ENCODE data around the gene ADAD2. TPM values are rescaled to one million over a fixed set of nuclear protein-coding genes. Genes with fewer than 3 reads are reported as not detected.

Gene ADAD2
- polyA plus RNA-seq (2013) = 0.18 TPM

DNA sequence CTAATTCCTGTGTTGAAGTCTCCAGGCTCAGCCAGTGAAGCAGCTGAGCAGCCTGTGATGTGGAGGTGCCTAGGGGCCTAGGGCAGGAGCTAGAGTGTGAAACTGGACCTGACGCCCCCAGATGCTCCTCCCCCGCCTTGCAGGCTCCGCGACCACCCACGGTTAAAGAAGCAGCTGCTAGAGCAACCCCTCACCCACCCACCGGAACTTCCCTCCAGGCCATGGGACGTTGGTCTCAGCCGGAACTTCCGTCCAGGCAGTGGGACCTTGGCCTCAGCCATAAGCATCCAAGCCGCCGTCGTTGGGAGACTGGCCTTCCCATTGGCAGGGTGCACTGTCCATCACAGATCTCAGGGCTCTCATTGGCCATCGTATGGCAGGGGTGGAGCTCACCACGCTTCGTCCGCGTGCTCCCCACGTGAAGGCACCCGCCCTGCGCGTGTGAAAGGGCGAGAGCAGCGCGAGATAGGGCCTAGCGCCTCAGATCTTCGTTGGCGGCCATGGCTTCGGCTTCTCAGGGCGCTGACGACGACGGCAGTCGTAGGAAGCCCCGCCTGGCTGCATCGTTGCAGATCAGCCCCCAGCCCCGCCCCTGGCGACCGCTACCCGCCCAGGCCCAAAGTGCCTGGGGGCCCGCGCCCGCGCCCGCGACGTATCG lies at the start of gene ADAD2:
TSS of gene ADAD2 (plus strand) at position 427 of the 658 bp plus-strand sequence. CDS start at position 501, 74 bp downstream.
- Histone ChIP-seq H3K27me3 (replicated peaks in 2 of 5; ENCODE audit: control insufficient read depth in 4 of 5, insufficient read depth in 5 of 5, low read length in 4 of 5) (no peaks in the 10 kb centered on the region), H3K9me3 (ENCODE audit: control extremely low read depth in 1 of 5, control insufficient read depth in 4 of 5, insufficient read depth in 2 of 5, low read depth in 1 of 5, low read length in 4 of 5) (no peaks in the 10 kb centered on the region), H3K36me3 (ENCODE audit: control insufficient read depth in 4 of 4, insufficient read depth in 4 of 4, low read length in 3 of 4) (no peaks in the 10 kb centered on the region), H3K4me3 (ENCODE audit: control insufficient read depth in 1 of 7, extremely low read depth in 1 of 7, insufficient read depth in 4 of 7, low read depth in 2 of 7, low read length in 6 of 7) (no peak within 1 kb of the TSS), H3K4me1 (ENCODE audit: control extremely low read depth in 1 of 4, control insufficient read depth in 4 of 4, insufficient read depth in 4 of 4, low read length in 3 of 4) (peaks cover 0 to 25% (median 15%) of the 10 kb centered on the region in 4 experiments), H3K27ac (ENCODE audit: insufficient read depth in 1 of 2, low read depth in 1 of 2, low read length in 2 of 2, poor library complexity in 1 of 2, severe bottlenecking in 2 of 2) (no peak within 1 kb of the TSS)
- WGBS (ENCODE audit: insufficient coverage) = 95% methylated on average over 47 of the region's 47 CpGs
- ChIA-PET POLR2A (no interaction called here), CTCF (no interaction called here)
- peak in 1 of 3 donors; percentile 18 for DNase-seq

DNA sequence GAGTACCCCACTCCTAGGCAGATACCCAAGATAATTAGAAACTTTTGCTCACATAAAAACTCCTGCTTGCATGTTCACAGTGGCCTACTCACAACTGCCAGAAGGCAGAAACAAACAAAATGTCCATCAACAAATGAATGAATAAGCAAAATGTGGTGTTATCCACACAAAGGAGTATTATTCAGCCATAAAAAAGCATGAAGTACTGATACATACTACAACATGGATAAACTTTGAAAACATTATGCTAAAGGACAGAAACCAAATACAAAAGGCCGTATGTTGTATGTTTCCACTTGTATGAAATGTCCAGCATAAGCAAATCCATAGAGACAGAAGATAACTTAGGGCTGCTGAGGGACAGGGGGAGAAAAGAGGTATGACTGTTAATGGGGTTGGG lies 47.9 kb upstream of the ADAD2 start:
- no peak overlapping the region for H3K27ac ChIP-seq (ENCODE audit: insufficient read depth in 1 of 2, low read depth in 1 of 2, low read length in 2 of 2, poor library complexity in 1 of 2, severe bottlenecking in 2 of 2)
- H3K4me1 ChIP-seq (ENCODE audit: control extremely low read depth in 1 of 4, control insufficient read depth in 4 of 4, insufficient read depth in 4 of 4, low read length in 3 of 4) = peaks cover 0 to 15% (median 12%) of the 10 kb centered on the region in 4 experiments
- H3K4me3 ChIP-seq (ENCODE audit: control insufficient read depth in 1 of 7, extremely low read depth in 1 of 7, insufficient read depth in 4 of 7, low read depth in 2 of 7, low read length in 6 of 7) = no peak overlapping the region
- ChIA-PET POLR2A (no interaction called here), CTCF (interaction anchor here (1.9 to 2.6 kb wide), 2 partner anchors 27 to 57 kb away, joined by 9 read pairs; partner anchors contain the start of gene MBTPS1)
- no peaks in the 10 kb centered on the region for H3K9me3 ChIP-seq (ENCODE audit: control extremely low read depth in 1 of 5, control insufficient read depth in 4 of 5, insufficient read depth in 2 of 5, low read depth in 1 of 5, low read length in 4 of 5)
- no peaks in the 10 kb centered on the region for H3K36me3 ChIP-seq (ENCODE audit: control insufficient read depth in 4 of 4, insufficient read depth in 4 of 4, low read length in 3 of 4)
- no peak for DNase-seq
- 100% methylated on average over 1 of the region's 1 CpG for WGBS (ENCODE audit: insufficient coverage)
- H3K27me3 ChIP-seq (replicated peaks in 2 of 5; ENCODE audit: control insufficient read depth in 4 of 5, insufficient read depth in 5 of 5, low read length in 4 of 5) = peaks cover 0 to 17% (median 8%) of the 10 kb centered on the region in 5 experiments

DNA sequence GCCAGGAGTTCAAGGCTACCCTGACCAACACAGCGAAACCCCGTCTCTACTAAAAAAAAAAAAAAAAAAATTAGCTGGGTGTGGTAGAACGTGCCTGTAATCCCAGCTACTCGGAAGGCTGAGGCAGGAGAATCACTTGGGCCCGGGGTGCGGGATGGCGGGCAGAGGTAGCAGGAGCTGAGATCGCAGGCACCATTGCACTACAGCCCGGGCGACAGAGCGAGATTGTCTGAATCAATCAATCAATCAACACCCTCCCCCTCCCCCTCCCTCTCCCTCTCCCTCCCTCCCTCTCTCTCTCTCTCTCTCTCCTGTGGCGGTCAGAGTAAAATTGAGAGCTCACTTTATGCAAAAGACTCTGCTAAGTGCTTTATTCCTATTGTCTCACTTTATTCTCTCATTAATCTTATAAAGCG lies 47.2 kb upstream of the ADAD2 start:
- no peaks in the 10 kb centered on the region for H3K9me3 ChIP-seq (ENCODE audit: control extremely low read depth in 1 of 5, control insufficient read depth in 4 of 5, insufficient read depth in 2 of 5, low read depth in 1 of 5, low read length in 4 of 5)
- H3K4me3 ChIP-seq (ENCODE audit: control insufficient read depth in 1 of 7, extremely low read depth in 1 of 7, insufficient read depth in 4 of 7, low read depth in 2 of 7, low read length in 6 of 7) = peak overlapping the region in 6 of 7 experiments; percentile 69 to 86 (median 74)
- peaks cover 0 to 24% (median 8%) of the 10 kb centered on the region in 5 experiments for H3K27me3 ChIP-seq (replicated peaks in 2 of 5; ENCODE audit: control insufficient read depth in 4 of 5, insufficient read depth in 5 of 5, low read length in 4 of 5)
- no peaks in the 10 kb centered on the region for H3K36me3 ChIP-seq (ENCODE audit: control insufficient read depth in 4 of 4, insufficient read depth in 4 of 4, low read length in 3 of 4)
- H3K27ac ChIP-seq (ENCODE audit: insufficient read depth in 1 of 2, low read depth in 1 of 2, low read length in 2 of 2, poor library complexity in 1 of 2, severe bottlenecking in 2 of 2) = peak overlapping the region in 1 of 2 experiments; percentile 71
- CTCF ChIA-PET = interaction anchor here (0.6 to 2.6 kb wide), 2 partner anchors 57 to 61 kb away, joined by 3 to 9 read pairs; no protein-coding TSS in a partner anchor
- POLR2A ChIA-PET = no interaction called here
- peaks cover 0 to 15% (median 12%) of the 10 kb centered on the region in 4 experiments for H3K4me1 ChIP-seq (ENCODE audit: control extremely low read depth in 1 of 4, control insufficient read depth in 4 of 4, insufficient read depth in 4 of 4, low read length in 3 of 4)
- WGBS (ENCODE audit: insufficient coverage) = 61% methylated on average over 5 of the region's 13 CpGs
- peak in 1 of 3 donors; percentile 18 for DNase-seq

DNA sequence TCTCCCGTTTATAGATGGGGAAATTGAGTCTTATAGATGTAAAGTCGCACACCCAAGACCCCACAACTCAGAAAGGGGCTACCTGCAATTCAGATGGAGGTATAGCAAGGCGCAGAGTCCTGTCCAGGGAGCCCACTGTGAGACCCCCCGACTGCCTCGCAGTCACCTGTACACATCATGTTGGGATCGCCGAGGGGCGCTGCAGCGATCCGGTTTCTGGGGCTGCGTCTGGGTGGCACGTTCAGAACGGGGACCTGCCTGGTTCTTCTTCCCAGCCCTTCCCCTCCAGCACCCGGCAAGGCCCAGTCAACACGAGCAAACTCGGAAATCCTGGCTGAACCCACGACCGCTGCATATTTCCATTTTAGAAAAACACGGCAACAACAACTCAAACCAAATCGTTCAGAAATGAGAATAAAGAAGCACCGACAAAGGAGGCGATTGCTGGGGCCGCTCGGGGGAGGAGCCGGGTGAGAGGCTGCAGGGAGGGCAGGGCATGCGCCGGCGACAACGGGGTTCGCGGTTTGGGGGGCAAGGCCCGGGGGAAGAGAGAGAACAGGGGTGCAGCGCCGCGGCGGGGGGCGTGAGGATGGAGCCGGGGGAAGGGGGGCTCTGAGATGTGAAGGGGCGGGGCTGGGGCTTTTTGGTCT lies 46.6 kb upstream of the ADAD2 start:
- H3K27ac ChIP-seq (ENCODE audit: insufficient read depth in 1 of 2, low read depth in 1 of 2, low read length in 2 of 2, poor library complexity in 1 of 2, severe bottlenecking in 2 of 2) = peak overlapping the region in 1 of 2 experiments; percentile 71
- peaks cover 0 to 27% (median 8%) of the 10 kb centered on the region in 5 experiments for H3K27me3 ChIP-seq (replicated peaks in 2 of 5; ENCODE audit: control insufficient read depth in 4 of 5, insufficient read depth in 5 of 5, low read length in 4 of 5)
- H3K36me3 ChIP-seq (ENCODE audit: control insufficient read depth in 4 of 4, insufficient read depth in 4 of 4, low read length in 3 of 4) = no peaks in the 10 kb centered on the region
- peak; percentile 15 to 63 (median 49) for DNase-seq
- WGBS (ENCODE audit: insufficient coverage) = 0% methylated on average over 19 of the region's 39 CpGs
- no peaks in the 10 kb centered on the region for H3K9me3 ChIP-seq (ENCODE audit: control extremely low read depth in 1 of 5, control insufficient read depth in 4 of 5, insufficient read depth in 2 of 5, low read depth in 1 of 5, low read length in 4 of 5)
- peak overlapping the region; percentile 62 to 86 (median 72) for H3K4me3 ChIP-seq (ENCODE audit: control insufficient read depth in 1 of 7, extremely low read depth in 1 of 7, insufficient read depth in 4 of 7, low read depth in 2 of 7, low read length in 6 of 7)
- POLR2A ChIA-PET = no interaction called here
- CTCF ChIA-PET = interaction anchor here (0.6 to 1.0 kb wide), 4 partner anchors 8 to 61 kb away, joined by 3 to 4 read pairs (median 3); no protein-coding TSS in a partner anchor
- H3K4me1 ChIP-seq (ENCODE audit: control extremely low read depth in 1 of 4, control insufficient read depth in 4 of 4, insufficient read depth in 4 of 4, low read length in 3 of 4) = peaks cover 0 to 15% (median 12%) of the 10 kb centered on the region in 4 experiments

DNA sequence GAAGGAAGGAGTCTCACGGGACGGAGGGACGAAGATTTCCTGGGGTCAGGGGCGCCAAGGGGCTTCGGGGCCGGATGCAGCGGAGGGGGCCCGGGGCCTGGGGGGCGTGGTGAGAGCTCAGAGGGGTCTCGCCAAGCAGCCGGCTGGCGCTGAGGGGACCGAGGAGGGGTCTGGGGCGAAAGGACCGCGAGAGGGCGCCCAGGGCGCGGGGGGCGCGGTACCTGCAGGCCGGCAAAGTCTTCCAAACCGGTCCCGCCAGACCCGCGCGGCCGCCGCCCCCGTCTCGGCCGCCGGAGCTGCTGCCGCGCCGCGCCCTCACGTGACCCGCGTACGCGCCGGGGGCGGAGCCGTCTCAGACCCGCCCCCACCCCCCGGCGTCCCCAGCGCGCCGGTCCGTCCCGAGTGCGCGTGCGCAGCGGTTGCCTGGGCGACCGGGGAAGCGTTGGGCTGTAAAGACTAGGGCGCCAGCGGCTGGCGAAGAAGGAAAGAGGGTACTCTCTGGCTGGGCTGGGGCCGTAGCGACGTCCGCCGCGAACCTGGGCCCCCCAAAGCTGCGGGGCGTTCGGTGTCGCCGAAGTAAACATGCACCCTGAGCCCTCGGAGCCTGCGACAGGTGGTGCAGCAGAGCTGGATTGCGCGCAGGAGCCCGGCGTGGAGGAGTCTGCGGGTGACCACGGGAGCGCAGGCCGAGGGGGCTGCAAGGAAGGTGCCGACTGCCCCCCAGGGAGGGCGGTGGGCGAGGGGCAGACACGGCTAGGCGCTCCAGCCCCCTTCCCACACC lies 45.9 kb upstream of the ADAD2 start, which contains the start of the genes DNAAF1 and HSDL1:
TSS of gene DNAAF1 (plus strand) at position 450 of the 781 bp plus-strand sequence. CDS start at position 583, 133 bp downstream.
TSS of gene HSDL1 (minus strand) at position 319 of the 781 bp plus-strand sequence. CDS start 13,856 bp downstream, outside the sequence.
- Histone ChIP-seq H3K27ac (ENCODE audit: insufficient read depth in 1 of 2, low read depth in 1 of 2, low read length in 2 of 2, poor library complexity in 1 of 2, severe bottlenecking in 2 of 2) (peak within 1 kb of the TSS in 1 of 2 experiments; percentile 71), H3K36me3 (ENCODE audit: control insufficient read depth in 4 of 4, insufficient read depth in 4 of 4, low read length in 3 of 4) (no peaks in the 10 kb centered on the region), H3K4me1 (ENCODE audit: control extremely low read depth in 1 of 4, control insufficient read depth in 4 of 4, insufficient read depth in 4 of 4, low read length in 3 of 4) (peaks cover 0 to 15% (median 12%) of the 10 kb centered on the region in 4 experiments), H3K4me3 (ENCODE audit: control insufficient read depth in 1 of 7, extremely low read depth in 1 of 7, insufficient read depth in 4 of 7, low read depth in 2 of 7, low read length in 6 of 7) (peak within 1 kb of the TSS; percentile 62 to 86 (median 72)), H3K9me3 (ENCODE audit: control extremely low read depth in 1 of 5, control insufficient read depth in 4 of 5, insufficient read depth in 2 of 5, low read depth in 1 of 5, low read length in 4 of 5) (no peaks in the 10 kb centered on the region), H3K27me3 (replicated peaks in 2 of 5; ENCODE audit: control insufficient read depth in 4 of 5, insufficient read depth in 5 of 5, low read length in 4 of 5) (peaks cover 0 to 25% (median 6%) of the 10 kb centered on the region in 5 experiments)
- peak; percentile 85 to 91 (median 90) for DNase-seq
- WGBS (ENCODE audit: insufficient coverage) = under 1% methylated on average over 74 of the region's 89 CpGs
- CTCF ChIA-PET = interaction anchor here (0.8 to 1.0 kb wide), 3 partner anchors 9 to 60 kb away, joined by 3 to 4 read pairs (median 3); no protein-coding TSS in a partner anchor
- POLR2A ChIA-PET = no interaction called here

DNA sequence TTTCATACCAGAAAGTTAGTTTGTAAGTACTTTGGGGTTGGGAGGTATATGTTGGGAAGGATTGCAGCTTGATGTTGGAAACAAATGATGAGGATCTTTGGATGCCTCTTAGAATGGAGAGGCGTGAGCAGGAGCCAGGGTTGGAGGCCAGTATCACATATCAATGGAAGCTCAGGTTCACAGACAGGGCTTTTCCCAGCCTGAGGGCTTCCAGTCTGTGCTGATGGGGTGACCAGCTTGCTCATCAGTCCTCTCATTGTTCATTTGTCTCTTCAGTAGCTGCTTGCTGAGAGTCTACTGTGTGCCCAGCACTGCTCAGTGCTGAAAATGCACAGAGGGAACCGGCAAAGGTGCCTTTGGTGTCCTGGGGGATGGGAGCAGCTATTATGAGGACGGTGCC lies 40.0 kb upstream of the ADAD2 start:
- H3K36me3 ChIP-seq (ENCODE audit: control insufficient read depth in 4 of 4, insufficient read depth in 4 of 4, low read length in 3 of 4) = no peaks in the 10 kb centered on the region
- ChIA-PET CTCF (interaction anchor here (0.8 to 1.4 kb wide), 2 partner anchors 25 to 70 kb away, joined by 3 read pairs; no protein-coding TSS in a partner anchor), POLR2A (no interaction called here)
- H3K4me1 ChIP-seq (ENCODE audit: control extremely low read depth in 1 of 4, control insufficient read depth in 4 of 4, insufficient read depth in 4 of 4, low read length in 3 of 4) = no peaks in the 10 kb centered on the region
- H3K27ac ChIP-seq (ENCODE audit: insufficient read depth in 1 of 2, low read depth in 1 of 2, low read length in 2 of 2, poor library complexity in 1 of 2, severe bottlenecking in 2 of 2) = no peak overlapping the region
- peaks cover 0 to 45% (median 9%) of the 10 kb centered on the region in 5 experiments for H3K27me3 ChIP-seq (replicated peaks in 2 of 5; ENCODE audit: control insufficient read depth in 4 of 5, insufficient read depth in 5 of 5, low read length in 4 of 5)
- H3K4me3 ChIP-seq (ENCODE audit: control insufficient read depth in 1 of 7, extremely low read depth in 1 of 7, insufficient read depth in 4 of 7, low read depth in 2 of 7, low read length in 6 of 7) = no peak overlapping the region
- no peaks in the 10 kb centered on the region for H3K9me3 ChIP-seq (ENCODE audit: control extremely low read depth in 1 of 5, control insufficient read depth in 4 of 5, insufficient read depth in 2 of 5, low read depth in 1 of 5, low read length in 4 of 5)
- DNase-seq = no peak
- 94% methylated on average over 3 of the region's 3 CpGs for WGBS (ENCODE audit: insufficient coverage)
